Neuronal stem cell (in vitro differentiated cells): ENCODE measurements around the gene MYO1H.

Source experiments
- DNase-seq: peaks from one replicate; pipeline ENCODE4 v3.0.0-alpha.2; 2013; ENCODE audit warnings: low spot score
- H2AFZ ChIP-seq: one replicate; pipeline ENCODE4 v1.6.1; 2013; ENCODE audit warnings: mild to moderate bottlenecking, low read length, inconsistent platforms
- H2AK5ac ChIP-seq: 2 replicates; pipeline ENCODE4 v1.6.1; 2013; ENCODE audit warnings: low read depth, mild to moderate bottlenecking, inconsistent platforms, low read length, moderate library complexity, mixed read lengths
- H2BK120ac ChIP-seq: 2 replicates; pipeline ENCODE4 v1.6.1; 2013; ENCODE audit warnings: low read depth, mild to moderate bottlenecking, inconsistent platforms, low read length, moderate library complexity, mixed read lengths
- H2BK12ac ChIP-seq: one replicate; pipeline ENCODE4 v1.6.1; 2013; ENCODE audit warnings: low read length, inconsistent platforms
- H2BK15ac ChIP-seq: 2 replicates; pipeline ENCODE4 v1.6.1; 2013; ENCODE audit warnings: mild to moderate bottlenecking, low read length, inconsistent platforms, mixed read lengths
- H2BK5ac ChIP-seq: one replicate; pipeline ENCODE4 v1.6.1; 2013; ENCODE audit warnings: inconsistent platforms, mild to moderate bottlenecking, low read length, moderate library complexity
- H3K14ac ChIP-seq: one replicate; pipeline ENCODE4 v1.6.1; 2013; ENCODE audit warnings: low read length, inconsistent platforms
- H3K18ac ChIP-seq: 2 replicates; pipeline ENCODE4 v1.6.1; 2013; ENCODE audit warnings: low read length, inconsistent platforms
- H3K23ac ChIP-seq: 2 replicates; pipeline ENCODE4 v1.6.1; 2013; ENCODE audit warnings: low read depth, mild to moderate bottlenecking, mixed read lengths, low read length, inconsistent platforms; ENCODE audit not compliant: poor library complexity
- H3K27ac ChIP-seq: replicated peaks from 3 replicates; pipeline ENCODE4 v1.5.1; 2013; ENCODE audit warnings: low read length, inconsistent platforms
- H3K27me3 ChIP-seq, 3 experiments: 2 replicates each; pipeline ENCODE4 v1.6.1; 2013; ENCODE audit warnings: low read length in 3 of 3, mild to moderate bottlenecking in 2 of 3, inconsistent platforms in 1 of 3, low read depth in 1 of 3, mixed read lengths in 1 of 3, moderate library complexity in 1 of 3; ENCODE audit not compliant: control insufficient read depth in 3 of 3, insufficient read depth in 3 of 3
- H3K36me3 ChIP-seq, 2 donors: replicated peaks in 1 of 2; 2 replicates each; pipeline ENCODE4 v1.6.1; 2013; ENCODE audit warnings: low read length in 2 of 2; ENCODE audit not compliant: control insufficient read depth in 2 of 2, insufficient read depth in 2 of 2
- H3K4ac ChIP-seq: 2 replicates; pipeline ENCODE4 v1.6.1; 2013; ENCODE audit warnings: inconsistent platforms, mild to moderate bottlenecking, low read length, moderate library complexity
- H3K4me1 ChIP-seq, 2 donors: 1 replicate in 1 of 2; 2 replicates in 1 of 2; pipeline ENCODE4 v1.6.1; 2013; ENCODE audit warnings: low read length in 2 of 2, low read depth in 1 of 2; ENCODE audit not compliant: control insufficient read depth in 2 of 2, insufficient read depth in 1 of 2
- H3K4me2 ChIP-seq: one replicate; pipeline ENCODE4 v1.6.1; 2013; ENCODE audit warnings: mild to moderate bottlenecking, low read length, inconsistent platforms; ENCODE audit not compliant: insufficient read depth, poor library complexity, severe bottlenecking
- H3K4me3 ChIP-seq, 2 donors: 2 replicates each; pipeline ENCODE4 v1.5.1; 2013; ENCODE audit warnings: low read length in 2 of 2, mild to moderate bottlenecking in 2 of 2, inconsistent platforms in 1 of 2, moderate library complexity in 1 of 2
- H3K79me1 ChIP-seq: one replicate; pipeline ENCODE4 v1.6.1; 2013; ENCODE audit warnings: low read depth, mild to moderate bottlenecking, inconsistent platforms, low read length, moderate library complexity
- H3K9ac ChIP-seq: one replicate; pipeline ENCODE4 v1.6.1; 2013; ENCODE audit warnings: mild to moderate bottlenecking, low read depth, low read length, inconsistent platforms; ENCODE audit not compliant: poor library complexity
- H3K9me3 ChIP-seq, 2 donors: replicated peaks in 1 of 2; 2 replicates each; pipeline versions ENCODE3 to v1.6.1; 2013; ENCODE audit warnings: low read length in 2 of 2, mild to moderate bottlenecking in 2 of 2, inconsistent platforms in 1 of 2, low read depth in 1 of 2, mixed read lengths in 1 of 2, moderate library complexity in 1 of 2; ENCODE audit not compliant: control insufficient read depth in 2 of 2, insufficient read depth in 1 of 2
- H4K8ac ChIP-seq: one replicate; pipeline ENCODE4 v1.6.1; 2013; ENCODE audit warnings: low read depth, mild to moderate bottlenecking, inconsistent platforms, low read length, moderate library complexity
- H4K91ac ChIP-seq: one replicate; pipeline ENCODE4 v1.6.1; 2013; ENCODE audit warnings: low read length, low read depth, mild to moderate bottlenecking, inconsistent platforms; ENCODE audit not compliant: poor library complexity
- WGBS, 2 donors: extraction: QIAGEN DNeasy Blood & Tissue Kit; methylation state at CpG; one replicate each; pipeline ENCODE4 v1.1.7; 2013; ENCODE audit warnings: missing lambda C conversion rate in 2 of 2, mixed read lengths in 1 of 2; ENCODE audit not compliant: insufficient read length in 2 of 2, insufficient replicate concordance in 1 of 2; ENCODE audit errors: extremely low coverage in 2 of 2; 5-methylcytosine and 5-hydroxymethylcytosine counted together

Gene MYO1H

DNA sequence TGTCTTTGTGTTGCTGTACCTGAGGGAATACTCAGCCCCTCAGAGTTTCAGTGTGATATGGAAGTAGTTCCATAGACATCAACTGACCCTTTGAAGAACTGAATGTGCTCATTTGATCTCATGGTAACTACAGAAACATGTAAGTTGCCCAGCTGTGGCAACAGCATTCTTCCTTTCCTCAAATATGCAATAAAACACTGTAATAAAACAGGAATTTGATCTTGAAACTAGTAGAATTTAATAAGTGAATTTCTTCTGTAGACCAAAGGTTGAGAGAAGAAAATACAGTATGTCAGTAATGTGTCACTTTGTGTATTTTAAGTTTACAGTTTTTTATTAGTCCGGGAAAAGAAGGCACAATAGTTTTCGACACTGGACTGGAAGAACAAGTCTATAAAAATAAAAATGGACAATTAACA, 97.5 kb downstream of the MYO1H start:
- Histone ChIP-seq H4K8ac (no peak overlapping the region), H4K91ac (no peak overlapping the region), H3K4me2 (no peak overlapping the region), H3K4ac (no peak overlapping the region), H2AK5ac (no peak overlapping the region), H2BK15ac (no peak overlapping the region), H3K4me1 (no peaks in the 10 kb centered on the region), H2BK120ac (no peak overlapping the region), H3K36me3 (peaks cover 5 to 72% of the 10 kb centered on the region in 2 donors), H3K27me3 (no peaks in the 10 kb centered on the region), H3K4me3 (no peak overlapping the region), H2BK5ac (no peak overlapping the region), H3K9ac (no peak overlapping the region), H2AFZ (no peak overlapping the region), H3K9me3 (peaks cover 0 to 1% of the 10 kb centered on the region in 2 donors), H2BK12ac (no peak overlapping the region), H3K23ac (no peak overlapping the region), H3K79me1 (no peaks in the 10 kb centered on the region), H3K18ac (no peak overlapping the region), H3K14ac (no peak overlapping the region), H3K27ac (no peak overlapping the region)
- no peak for DNase-seq
- no CpG with 5 or more reads among the region's 2 CpGs for WGBS, 2 donors

DNA sequence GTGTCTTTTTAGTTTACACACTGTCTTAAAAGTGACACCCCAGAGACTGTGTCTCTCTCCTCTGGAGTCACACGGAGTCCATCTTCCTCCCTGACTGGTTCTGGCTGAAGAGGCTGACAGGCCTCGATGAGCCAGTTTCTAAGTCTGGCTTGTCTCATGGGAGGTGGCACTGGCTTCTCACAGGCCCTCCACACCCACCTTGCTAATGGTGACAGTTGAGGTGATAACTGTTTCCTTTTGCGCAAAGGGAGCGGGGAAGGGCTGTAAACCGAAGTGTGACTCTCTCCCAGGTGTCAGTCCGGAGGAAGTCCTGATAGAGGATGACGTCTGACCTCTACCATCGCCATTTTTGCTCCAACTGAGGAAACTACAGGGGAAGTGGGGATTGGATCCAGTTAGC, 99.2 kb downstream of the MYO1H start:
- no peak overlapping the region for H2AFZ ChIP-seq
- no peak overlapping the region for H4K91ac ChIP-seq
- peaks cover 10 to 89% of the 10 kb centered on the region in 2 donors for H3K36me3 ChIP-seq
- H3K14ac ChIP-seq, result no peak overlapping the region
- H2BK12ac ChIP-seq, result no peak overlapping the region
- H3K4ac ChIP-seq, result no peak overlapping the region
- H3K79me1 ChIP-seq, result no peaks in the 10 kb centered on the region
- no peaks in the 10 kb centered on the region for H3K4me1 ChIP-seq
- no peak overlapping the region for H4K8ac ChIP-seq
- no peak overlapping the region for H3K9ac ChIP-seq
- no peak overlapping the region for H2BK5ac ChIP-seq
- no peak overlapping the region for H3K4me2 ChIP-seq
- no peak overlapping the region for H2BK15ac ChIP-seq
- no peak overlapping the region for H2BK120ac ChIP-seq
- H3K18ac ChIP-seq, result no peak overlapping the region
- H3K23ac ChIP-seq, result no peak overlapping the region
- H3K4me3 ChIP-seq, result peak overlapping the region in 1 of 2 donors; percentile 48
- peaks cover 0 to 1% of the 10 kb centered on the region in 2 donors for H3K9me3 ChIP-seq
- no peak for DNase-seq
- H2AK5ac ChIP-seq, result no peak overlapping the region
- no peaks in the 10 kb centered on the region for H3K27me3 ChIP-seq
- no peak overlapping the region for H3K27ac ChIP-seq
- no CpG with 5 or more reads among the region's 8 CpGs for WGBS, 2 donors

- Histone ChIP-seq H2BK15ac (no peak overlapping the region), H2AFZ (no peak overlapping the region), H3K4me3 (no peak overlapping the region), H3K4me1 (no peaks in the 10 kb centered on the region), H3K9me3 (peaks cover 0 to 1% of the 10 kb centered on the region in 2 donors), H2BK5ac (no peak overlapping the region), H3K4me2 (no peak overlapping the region), H3K27ac (no peak overlapping the region), H3K27me3 (no peaks in the 10 kb centered on the region), H2BK12ac (no peak overlapping the region), H3K23ac (no peak overlapping the region), H2BK120ac (no peak overlapping the region), H4K91ac (no peak overlapping the region), H4K8ac (no peak overlapping the region), H3K4ac (no peak overlapping the region), H3K36me3 (peaks cover 15 to 94% of the 10 kb centered on the region in 2 donors), H2AK5ac (no peak overlapping the region), H3K18ac (no peak overlapping the region), H3K9ac (no peak overlapping the region), H3K14ac (no peak overlapping the region), H3K79me1 (no peaks in the 10 kb centered on the region)
- no CpG with 5 or more reads among the region's 9 CpGs for WGBS, 2 donors
- DNase-seq, result no peak
Observed at GRCh38 chr12:109447482-109447881, 99.8 kb downstream of the MYO1H start.

DNA sequence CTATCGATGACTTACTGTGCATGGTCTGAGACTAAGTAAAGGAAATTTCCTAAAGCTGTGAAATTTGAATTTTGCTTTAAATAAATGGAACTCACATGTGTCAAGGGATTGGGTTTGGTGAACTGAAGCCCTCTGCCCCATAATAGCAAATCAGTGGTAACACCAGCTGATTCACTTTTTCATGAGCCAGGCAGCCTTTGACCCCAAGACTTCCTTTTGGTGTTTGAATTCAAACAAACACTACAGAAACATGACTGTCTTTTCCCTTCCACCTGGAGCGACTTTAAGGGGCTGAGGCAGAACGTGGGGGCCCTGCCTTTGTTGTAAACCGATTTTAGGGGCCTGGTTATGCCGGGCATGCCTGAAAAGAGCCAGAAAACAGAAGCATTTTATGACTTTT, 100.6 kb downstream of the MYO1H start:
- H3K9me3 ChIP-seq, result peaks cover 0 to 1% of the 10 kb centered on the region in 2 donors
- H3K27me3 ChIP-seq, result no peaks in the 10 kb centered on the region
- no peak overlapping the region for H3K4me3 ChIP-seq
- no peak for DNase-seq
- no peak overlapping the region for H2AFZ ChIP-seq
- no peaks in the 10 kb centered on the region for H3K4me1 ChIP-seq
- H3K9ac ChIP-seq, result no peak overlapping the region
- WGBS, 2 donors, result no CpG with 5 or more reads among the region's 5 CpGs
- no peak overlapping the region for H3K23ac ChIP-seq
- no peak overlapping the region for H2BK5ac ChIP-seq
- no peak overlapping the region for H2BK12ac ChIP-seq
- no peak overlapping the region for H2BK120ac ChIP-seq
- no peak overlapping the region for H3K4ac ChIP-seq
- H3K79me1 ChIP-seq, result no peaks in the 10 kb centered on the region
- H4K8ac ChIP-seq, result no peak overlapping the region
- H4K91ac ChIP-seq, result no peak overlapping the region
- H2BK15ac ChIP-seq, result no peak overlapping the region
- H3K18ac ChIP-seq, result no peak overlapping the region
- H3K14ac ChIP-seq, result no peak overlapping the region
- H3K36me3 ChIP-seq, result peaks cover 18 to 98% of the 10 kb centered on the region in 2 donors
- no peak overlapping the region for H2AK5ac ChIP-seq
- H3K4me2 ChIP-seq, result no peak overlapping the region
- no peak overlapping the region for H3K27ac ChIP-seq
